Left lobe of liver (tissue), 2 donors: Measurements from ENCODE around the gene TMEM101. TPM values are rescaled to one million over a fixed set of nuclear protein-coding genes. Genes with fewer than 3 reads are reported as not detected.
"Not testable (repeated sequence)": the region's sequence is repeated elsewhere in the genome, so short reads cannot be mapped to it uniquely, and the experiment has no call there.

Experiments
- ATAC-seq: fragments of 200-7000 bp; cut with Tn5 transposase; one replicate; pipeline ENCODE4 v1.9.1; 2020; ENCODE audit warnings: mild to moderate bottlenecking, moderate library complexity
- DNase-seq: peaks from one replicate; pipeline ENCODE4 v3.0.0-alpha.2; 2020; ENCODE audit warnings: low spot score
- total RNA-seq: library from RNA; stranded (reverse); gene quantifications from one replicate; pipeline ENCODE4 v1.2.1, GENCODE V29; 2021
- donor health status: DM: no; HTN: no; CAD: no; lungs with moderate emphysema.
- donor health status: DM: no; HTN: yes; CAD: no.

TMEM101 gene
- total RNA-seq, 1 donor from 2014 or later: 14.4 TPM

DNA sequence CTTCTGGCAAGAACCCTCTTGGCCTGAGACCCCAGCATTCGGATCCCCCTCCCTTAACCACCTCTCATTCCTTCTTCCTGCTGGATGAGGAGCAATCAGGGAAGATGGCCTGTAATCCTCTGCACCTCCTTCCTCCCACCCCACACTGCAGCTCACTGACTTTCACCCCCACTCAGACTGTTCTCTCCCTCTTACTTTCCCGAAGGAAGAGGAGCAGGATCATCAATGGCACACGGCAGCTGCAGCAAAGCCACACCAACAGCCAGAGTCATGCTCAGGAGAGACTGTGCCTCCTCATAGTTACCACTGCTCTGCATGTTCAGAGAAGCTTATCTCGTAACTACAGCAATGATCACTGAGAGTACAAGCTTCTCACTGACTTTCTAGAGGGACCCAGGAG, 10.1 kb upstream of the TMEM101 start:
- no peak for ATAC-seq
- DNase-seq: no peak

DNA sequence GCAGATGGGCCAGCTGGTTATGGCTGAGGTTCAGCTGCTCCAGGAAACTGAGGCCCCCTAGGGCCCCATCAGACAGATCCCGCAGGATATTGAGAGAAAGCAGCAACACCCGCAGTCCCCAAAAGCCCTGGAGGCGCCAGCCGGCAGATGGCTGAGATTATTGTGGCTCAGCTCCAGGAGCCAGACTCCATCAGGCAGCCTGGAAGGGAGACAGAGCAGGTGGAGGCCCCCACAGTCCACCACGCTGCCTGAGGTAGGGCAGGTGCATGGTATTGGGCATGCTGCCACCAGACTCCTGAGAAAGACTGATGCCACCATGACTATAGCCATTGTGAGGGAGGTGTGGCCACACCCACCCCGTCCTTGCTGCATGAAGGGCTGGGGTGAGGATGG, 9.5 kb upstream of the TMEM101 start:
- no peak for DNase-seq
- ATAC-seq: peak; percentile 20

DNA sequence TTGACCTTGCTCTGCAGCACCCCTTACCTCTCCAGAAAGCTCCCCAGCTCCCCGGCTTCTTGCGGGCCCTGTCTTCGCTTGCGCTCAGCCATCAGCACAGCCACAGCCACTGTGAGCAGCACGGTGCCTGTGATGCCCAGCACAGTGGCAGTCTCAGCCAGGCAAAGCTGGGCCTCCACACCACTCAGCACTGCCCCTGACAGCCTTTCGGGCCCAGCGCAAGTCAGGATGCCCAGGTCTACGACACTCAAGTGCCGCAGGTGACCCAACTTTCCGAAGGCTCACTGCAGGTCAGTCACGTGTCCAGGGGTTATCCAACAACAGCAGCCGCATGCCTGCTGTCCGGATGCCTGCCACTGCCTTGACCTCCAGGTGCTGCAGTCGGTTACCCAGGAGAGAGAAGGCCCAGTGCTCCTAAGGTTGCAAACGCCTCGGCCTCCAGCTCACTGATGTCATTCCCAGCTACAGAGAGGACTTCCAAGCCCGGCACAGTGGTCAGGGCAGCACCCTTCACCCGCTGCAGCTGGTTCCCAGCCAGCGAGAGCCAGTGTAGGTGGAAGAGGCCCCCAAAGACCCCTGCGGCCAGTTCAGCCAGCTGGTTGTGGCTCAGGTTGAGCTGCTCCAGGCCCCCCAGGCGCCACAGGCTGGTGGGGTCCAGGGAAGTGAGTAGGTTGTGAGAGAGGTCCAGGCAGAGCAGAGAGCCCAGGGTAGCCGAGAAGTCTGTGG, 8.9 kb upstream of the TMEM101 start:
- ATAC-seq (peak; percentile 75), DNase-seq (peak; percentile 57)

DNA sequence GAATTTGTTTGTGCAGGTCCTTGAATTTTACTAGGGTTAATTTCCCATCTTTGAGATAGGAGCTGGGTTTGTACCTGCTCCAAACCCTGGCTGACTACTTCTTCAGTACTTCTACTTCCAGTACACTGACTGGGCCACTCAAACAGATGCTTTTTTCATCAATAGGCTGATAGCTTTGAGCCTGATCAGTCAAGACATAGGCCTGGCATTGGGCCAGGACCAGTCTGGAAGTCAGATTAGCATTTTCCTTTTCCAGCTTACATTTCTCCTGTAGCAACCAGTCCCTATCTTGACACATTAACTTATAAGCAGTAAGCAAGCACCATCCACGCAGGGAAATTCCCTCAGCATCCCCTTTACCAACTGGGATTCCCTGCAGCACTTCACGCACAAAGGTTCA, 7.5 kb upstream of the TMEM101 start:
- DNase-seq (no peak), ATAC-seq (no peak)

DNA sequence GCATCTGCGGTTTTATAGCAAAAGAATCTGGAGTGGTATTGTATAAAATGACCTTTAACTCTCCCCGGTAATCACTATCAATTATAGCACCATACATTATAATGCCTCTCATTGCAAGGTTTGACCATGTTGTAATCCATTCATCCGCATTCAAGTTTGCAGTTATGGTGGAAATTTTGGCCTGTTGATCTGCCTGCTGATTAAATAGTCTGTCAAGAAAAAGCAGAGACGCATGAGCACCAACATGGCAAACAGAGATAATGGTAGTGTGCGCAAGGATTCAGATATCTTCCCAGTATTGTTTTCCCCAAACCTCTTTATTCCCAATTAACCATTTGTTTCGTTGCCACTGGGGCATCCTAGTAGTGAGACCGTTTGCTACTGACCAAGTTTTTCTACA, 6.5 kb upstream of the TMEM101 start:
- not testable (repeated sequence) for ATAC-seq, DNase-seq

DNA sequence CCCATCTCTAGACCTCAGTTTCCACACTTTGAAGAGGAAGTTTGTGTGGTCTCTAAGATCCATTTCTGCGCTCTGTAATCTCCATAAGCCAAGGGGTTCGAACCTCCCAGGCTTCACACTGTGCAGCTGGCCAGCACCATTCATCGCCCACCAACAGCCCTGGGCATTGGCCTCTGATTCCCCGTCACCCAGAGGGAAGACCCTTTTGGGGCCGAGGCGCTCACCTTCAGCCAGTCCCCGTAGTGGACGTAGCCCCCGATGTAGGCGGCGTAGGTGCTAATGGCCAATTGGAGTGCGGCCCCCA, 678 bp downstream of the TMEM101 start:
- no peak for DNase-seq
- no peak for ATAC-seq

DNA sequence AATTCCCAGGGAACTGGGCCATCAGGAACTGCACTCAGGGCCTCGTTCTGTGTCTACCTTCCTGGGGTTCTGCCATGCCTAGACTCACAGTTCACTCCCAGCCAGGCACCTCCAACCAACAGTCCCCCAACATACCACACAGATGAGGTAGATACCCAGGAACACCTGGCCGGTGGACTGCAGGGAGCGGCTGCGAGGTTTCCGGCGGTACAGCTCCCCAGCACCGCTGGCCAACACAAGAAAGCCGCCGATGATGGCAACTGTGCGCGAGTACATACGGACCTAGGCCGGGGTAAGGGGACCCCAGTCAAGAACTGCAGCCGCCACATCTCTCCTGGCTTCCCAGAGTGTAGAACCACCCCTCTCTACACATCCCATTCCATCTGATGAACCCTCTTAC, 1.9 kb downstream of the TMEM101 start:
- no peak for DNase-seq
- no peak for ATAC-seq

DNA sequence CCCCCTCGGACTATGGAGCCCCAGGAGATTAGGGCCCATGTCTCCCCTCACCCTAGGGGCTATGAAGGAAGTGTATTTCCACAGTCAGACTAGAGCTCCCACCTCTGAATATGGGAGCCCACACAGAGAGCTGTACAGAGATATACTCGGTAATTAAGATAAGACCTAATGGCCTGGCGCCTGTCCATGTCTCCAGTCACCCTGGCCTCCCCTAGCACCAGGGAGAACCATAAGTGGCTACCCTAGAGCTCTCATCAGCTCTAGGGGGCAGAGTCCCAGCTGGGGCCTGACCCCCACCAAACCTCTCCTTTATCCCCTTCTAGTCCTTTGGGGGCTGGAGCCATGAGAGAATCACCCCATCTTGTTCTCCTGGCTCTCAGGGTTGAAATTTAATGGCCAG, 2.4 kb downstream of the TMEM101 start:
- ATAC-seq: no peak
- no peak for DNase-seq

DNA sequence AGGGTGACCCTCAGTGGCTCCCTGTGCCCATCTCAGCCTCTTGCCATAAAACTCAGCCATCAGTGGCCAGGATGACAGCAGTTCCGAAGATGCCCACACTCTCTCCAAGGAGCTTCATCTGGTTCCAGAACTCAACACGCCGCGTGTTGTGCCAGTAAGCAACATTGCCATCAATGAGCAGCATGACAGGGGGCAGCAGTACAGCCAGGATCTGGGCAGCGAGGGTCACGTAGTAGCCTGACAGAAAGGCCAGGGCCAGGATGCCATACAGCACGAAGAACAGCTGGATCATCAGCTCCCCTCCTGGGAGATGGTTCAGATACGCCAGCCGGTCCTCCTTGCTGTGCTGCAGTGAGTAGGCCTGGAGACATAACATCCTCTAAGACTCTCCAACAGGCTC, 2.9 kb downstream of the TMEM101 start:
- DNase-seq (peak; percentile 55), ATAC-seq (peak; percentile 17)

DNA sequence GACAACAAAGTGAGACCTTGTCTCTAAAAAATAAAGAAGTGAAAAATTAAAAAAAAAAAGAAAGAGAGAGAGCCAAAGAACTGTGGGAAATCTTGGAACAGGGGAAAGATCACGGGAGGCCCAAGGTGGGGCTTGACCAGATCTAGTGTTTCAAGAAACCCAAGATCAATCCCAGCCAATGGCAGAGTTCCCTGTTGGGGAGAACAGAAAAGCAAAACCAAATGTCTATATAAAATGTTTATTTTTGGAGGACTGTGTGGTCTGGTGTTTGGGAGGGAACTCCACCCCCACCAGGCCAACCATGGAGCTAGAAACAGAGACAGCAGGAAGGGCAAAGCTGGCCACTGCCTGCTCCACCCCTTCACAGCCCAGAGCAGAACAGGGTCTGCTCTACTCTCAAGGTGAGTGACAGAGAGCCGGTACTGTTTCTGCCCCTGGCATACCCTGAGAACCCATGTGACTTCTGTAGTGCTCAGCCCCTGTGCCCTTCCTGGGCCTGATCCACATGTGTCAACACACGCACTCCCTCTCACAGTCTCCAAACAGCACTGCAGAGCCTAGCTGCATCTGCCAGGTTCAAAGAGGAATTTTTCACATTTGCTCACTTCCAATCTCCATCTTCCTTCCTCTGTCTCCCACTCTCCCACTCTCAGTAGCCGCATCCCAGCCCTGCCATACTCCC, 3.7 kb downstream of the TMEM101 start:
- peak; percentile 41 for ATAC-seq

DNA sequence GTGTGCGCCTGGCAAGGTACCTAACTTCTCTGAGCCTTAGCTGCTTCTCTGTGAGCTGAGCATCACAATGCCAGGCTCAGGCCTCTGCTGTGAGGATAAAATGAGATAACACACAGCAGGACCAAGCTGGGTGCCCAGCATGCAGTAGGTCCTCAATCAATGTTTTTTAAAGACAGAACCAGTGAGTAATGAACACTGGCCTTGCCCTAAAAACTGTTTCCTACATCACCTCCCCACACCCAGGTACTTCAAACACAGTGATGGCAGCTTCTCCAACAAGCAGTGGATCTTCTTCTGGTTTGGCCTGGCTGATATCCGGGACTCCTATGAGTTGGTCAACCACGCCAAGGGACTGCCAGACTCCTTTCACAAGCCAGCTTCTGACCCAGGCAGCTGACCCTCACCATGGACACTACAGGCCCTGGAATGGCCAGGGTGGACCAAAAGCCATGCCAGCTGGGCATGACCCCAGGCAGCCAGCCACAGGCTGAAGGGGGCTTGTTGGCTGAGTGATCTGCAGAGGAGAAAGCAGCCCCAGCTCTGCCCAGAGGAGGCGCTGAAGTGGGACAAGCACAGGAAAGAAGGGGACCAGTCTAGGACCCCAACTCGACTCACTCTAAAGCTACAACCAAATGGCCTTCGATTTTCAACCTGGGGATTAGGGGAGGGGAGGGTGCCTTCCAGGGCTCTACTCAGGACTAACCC, 6.4 kb downstream of the TMEM101 start:
- DNase-seq: peak; percentile 70
- ATAC-seq: no peak

More for the DNA sequence above, 3.7 kb downstream of the TMEM101 start:
- DNase-seq: peak; percentile 68

DNA sequence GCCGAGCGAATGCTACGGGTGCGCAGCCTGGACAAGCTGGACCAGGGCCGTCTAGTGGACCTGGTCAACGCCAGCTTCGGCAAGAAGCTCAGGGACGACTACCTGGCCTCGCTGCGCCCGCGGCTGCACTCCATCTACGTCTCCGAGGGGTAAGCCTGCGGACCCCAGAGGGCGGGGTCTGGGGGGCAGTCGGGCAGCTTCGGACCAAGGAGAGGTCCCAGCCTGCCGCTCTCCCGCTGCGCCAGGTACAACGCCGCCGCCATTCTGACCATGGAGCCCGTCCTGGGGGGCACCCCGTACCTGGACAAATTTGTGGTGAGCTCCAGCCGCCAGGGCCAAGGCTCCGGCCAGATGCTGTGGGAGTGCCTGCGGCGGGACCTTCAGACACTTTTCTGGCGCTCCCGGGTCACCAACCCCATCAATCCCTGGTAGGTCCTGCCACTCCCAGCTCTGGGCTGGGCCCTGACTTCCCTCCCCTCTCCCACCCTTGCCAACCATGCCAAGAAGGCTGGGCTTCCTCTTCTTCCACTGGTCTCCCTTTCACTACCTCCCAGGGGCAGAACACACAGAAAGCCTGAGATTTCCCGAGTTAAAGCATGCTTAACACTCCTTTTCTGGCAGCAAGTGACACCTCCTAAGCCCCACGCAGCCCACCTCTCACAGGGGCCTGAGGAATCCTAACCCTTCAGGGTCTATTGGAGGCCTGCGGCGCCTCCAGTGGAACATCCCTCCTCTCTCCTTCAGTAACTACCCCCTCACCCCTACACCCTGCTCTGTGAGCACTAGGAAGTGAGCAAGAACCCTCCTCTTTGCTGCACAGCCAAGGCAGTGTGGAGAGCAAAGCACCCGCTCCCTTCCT, 7.2 kb downstream of the TMEM101 start:
- ATAC-seq: no peak

DNA sequence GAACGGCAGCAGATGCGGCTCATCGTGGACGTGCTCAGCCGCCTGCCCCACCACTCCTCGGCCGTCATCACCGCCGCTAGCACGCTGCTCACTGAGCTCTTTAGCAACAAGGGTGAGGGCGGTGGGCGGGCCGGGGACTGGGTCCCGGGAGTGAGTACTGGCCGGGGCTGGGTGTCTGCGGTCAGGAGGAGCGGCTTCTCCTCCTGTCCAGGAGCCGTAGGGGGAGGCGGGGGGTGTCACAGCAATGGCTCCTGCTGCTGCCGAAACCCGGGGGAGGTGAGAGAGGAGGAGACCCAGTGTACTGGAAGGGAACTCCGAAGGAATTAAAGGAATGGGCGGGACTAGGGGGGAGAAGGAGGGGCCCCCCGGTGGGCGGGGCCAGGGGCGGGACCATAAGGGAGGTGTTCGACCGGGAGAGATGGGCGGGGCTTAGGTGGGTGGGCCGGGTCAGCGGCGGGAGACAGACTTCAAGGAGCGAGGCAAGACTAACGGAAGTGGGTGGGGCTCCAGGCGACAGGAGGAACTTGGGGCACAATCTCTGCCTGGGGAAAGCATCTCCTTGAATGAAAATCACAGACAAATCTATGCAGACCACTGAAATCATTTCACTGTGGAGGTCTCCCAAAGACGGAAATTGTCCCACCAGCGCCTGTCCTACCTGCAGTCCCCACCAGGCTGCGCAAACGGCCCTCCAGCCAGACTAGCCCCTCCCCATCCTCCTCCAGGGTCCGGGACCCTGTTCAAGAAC, 8.0 kb downstream of the TMEM101 start:
- peak; percentile 66 for ATAC-seq
- DNase-seq: peak; percentile 96

More for the DNA sequence above, 7.2 kb downstream of the TMEM101 start:
- no peak for DNase-seq

DNA sequence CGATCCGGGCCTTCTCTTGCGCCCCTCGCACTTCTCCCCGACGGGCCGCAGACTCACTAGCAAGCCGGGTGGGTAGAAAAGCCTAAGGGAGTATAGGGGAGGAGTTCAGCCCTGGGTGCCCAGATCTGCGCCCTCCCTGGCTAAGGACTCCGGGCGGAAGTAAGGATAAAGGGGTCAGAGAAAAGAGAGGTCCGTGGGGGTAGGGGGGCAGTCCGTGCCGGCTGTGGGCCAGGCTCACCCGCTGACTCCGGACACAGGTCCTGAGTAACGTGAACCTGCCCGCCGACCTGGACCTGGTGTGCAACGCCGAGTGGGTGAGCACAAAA, 8.5 kb downstream of the TMEM101 start:
- ATAC-seq (no peak), DNase-seq (no peak)

DNA sequence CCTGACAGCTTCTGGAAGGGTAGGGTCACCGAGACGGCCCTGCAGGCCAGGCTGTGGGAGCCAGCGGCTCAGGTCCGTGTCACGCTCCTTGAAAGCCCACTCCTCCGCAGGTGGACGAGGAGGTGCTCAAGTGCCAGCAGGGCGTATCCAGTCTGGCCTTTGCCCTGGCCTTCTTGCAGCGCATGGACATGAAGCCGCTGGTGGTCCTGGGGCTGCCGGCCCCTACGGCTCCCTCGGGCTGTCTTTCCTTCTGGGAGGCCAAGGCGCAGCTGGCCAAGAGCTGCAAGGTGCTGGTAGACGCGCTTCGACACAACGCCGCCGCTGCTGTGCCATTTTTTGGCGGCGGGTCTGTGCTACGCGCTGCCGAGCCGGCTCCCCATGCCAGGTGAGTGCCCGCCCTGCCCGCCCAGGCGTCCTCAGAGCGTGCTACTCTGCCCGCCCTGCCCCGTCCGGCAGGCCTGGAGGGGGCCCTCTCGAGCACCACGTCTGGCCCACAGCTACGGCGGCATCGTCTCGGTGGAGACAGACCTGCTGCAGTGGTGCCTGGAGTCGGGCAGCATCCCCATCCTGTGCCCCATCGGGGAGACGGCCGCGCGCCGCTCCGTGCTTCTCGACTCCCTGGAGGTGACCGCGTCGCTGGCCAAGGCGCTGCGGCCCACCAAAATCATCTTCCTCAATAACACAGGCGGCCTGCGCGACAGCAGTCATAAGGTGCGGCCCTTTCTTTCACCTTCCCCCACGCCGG, 9.1 kb downstream of the TMEM101 start:
- DNase-seq: no peak
- ATAC-seq: peak; percentile 7

DNA sequence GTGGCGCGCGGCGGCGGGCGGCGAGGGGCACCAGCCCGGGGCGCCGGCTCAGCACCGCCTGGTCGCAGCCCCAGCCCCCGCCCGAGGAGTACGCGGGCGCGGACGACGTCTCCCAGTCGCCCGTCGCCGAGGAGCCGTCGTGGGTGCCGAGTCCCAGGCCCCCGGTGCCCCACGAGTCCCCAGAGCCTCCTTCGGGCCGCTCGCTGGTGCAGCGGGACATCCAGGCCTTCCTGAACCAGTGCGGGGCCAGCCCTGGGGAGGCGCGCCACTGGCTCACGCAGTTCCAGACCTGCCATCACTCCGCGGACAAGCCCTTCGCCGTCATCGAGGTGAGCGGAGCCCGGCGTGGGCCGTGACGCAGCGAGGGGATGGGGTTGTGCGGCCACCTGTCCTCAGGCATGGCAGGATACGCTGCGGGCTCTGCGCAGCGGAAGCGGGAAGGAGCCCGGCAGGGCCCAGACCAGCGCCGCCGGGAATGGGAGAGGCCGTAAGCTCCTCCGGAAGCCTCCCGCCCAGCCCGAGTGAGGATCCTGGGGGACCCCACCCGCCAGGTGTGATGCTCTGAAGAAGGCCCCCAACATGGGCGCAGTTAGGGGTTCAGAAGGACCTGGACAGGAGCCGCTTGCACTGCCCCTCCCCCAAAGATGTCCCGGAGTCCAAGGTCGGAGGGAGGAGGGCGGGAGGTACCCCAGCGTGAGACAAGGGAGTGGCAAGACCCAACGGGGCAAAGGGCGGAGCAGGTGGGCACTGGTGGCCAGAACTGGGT, 9.8 kb downstream of the TMEM101 start:
- peak; percentile 35 for ATAC-seq

DNA sequence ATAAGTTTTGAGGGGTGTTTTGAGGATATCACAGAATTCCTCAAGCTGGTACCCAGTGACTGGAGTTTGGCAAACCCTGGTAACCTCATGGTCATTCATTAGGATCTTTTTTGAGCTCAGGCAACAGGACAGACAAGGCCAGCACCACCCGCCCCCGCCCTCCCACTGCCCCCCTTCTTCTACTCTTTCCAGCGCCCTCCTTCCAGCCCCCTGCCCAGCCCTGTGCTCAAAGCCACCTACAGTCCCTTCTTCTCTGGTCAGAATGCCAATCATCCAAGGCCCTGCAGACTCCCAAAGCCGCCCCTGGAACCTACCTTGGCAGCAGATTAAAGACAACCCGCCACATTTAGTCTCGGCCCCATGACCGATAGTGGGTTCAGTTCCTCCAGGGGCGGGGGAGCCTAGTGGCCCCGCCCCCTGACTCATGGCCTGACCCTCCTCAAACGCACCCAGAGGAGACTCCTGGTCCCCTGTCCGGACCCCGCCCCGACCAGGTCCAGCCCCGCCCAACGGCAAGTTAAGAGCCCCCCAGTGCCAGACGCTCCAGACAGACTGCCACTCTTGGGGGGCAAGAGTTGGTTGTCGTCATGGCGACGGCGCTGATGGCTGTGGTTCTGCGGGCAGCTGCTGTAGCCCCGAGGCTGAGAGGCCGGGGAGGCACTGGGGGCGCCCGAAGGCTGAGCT, 10.5 kb downstream of the TMEM101 start, which contains the start of gene NAGS:
Gene NAGS, plus strand, starts transcription at position 546 of the 684 bp plus-strand sequence. Its CDS starts 42 bp downstream, at position 588.
- peak; percentile 61 for ATAC-seq
- peak; percentile 95 for DNase-seq

More for the DNA sequence above, 9.8 kb downstream of the TMEM101 start:
- DNase-seq: peak; percentile 87

DNA sequence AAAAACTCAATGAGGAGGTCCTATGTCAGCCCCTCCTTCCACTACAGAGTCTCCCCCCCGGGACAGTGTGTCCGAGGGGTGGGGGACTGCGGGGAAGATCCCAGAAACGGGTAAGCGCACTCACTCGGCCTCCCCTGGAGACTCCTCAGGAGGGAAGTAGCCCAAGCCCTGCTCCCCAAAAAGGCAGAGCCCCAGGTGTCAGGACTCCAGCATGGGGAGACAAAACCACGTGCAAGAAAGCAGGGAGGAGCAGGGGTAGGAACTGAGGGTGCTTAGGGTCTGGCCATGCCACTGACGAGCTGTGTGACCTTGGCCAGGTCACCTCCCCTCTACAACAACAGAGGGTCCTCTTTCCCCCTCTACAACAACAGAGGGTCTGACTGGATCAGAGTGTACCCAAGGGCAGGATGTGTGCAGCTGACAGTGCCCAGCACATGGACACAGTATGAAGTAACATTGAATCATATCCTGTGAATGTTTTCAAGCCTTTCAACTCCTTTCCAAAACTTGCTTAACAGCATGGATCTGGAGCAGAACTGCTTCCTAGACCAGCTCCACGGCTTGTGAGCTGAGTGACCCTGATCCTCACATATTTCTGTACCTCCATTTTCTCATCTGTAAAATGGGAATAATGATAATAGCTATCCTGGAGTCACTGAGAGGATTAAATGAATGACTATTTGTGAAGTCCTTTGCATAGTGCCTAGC, 12.5 kb downstream of the TMEM101 start:
- DNase-seq (no peak), ATAC-seq (peak; percentile 2)
